Esophagus muscularis mucosa (tissue), 4 donors: Measurements from ENCODE around the gene ANKLE2. TPM values are rescaled to one million over a fixed set of nuclear protein-coding genes. Genes with fewer than 3 reads are reported as not detected.

ENCODE experiments used
- DNase-seq: peaks from one replicate; pipeline ENCODE4 v3.0.0-alpha.2; 2017; ENCODE audit errors: extremely low spot score
- H3K27ac ChIP-seq, 4 donors: fragments of 200-600 bp; sonication (generic); replicated peaks in 1 of 4; 1 replicate in 3 of 4; 2 replicates in 1 of 4; pipeline ENCODE4 v1.5.1; 2016 to 2019; ENCODE audit warnings: mild to moderate bottlenecking in 1 of 4
- H3K27me3 ChIP-seq, 4 donors: fragments of 200-600 bp; sonication (generic); one replicate each; pipeline versions ENCODE4 v1.5.1 to v1.6.0; 2016 to 2019
- H3K36me3 ChIP-seq, 4 donors: fragments of 200-600 bp; sonication (generic); one replicate each; pipeline ENCODE4 v1.5.1; 2016 to 2019
- H3K4me1 ChIP-seq, 4 donors: fragments of 200-600 bp; sonication (generic); one replicate each; pipeline ENCODE4 v1.5.1; 2016 to 2019
- H3K4me3 ChIP-seq, 4 donors: fragments of 200-600 bp; sonication (generic); 1 replicate in 2 of 4; 2 replicates in 2 of 4; pipeline ENCODE4 v1.5.1; 2016 to 2019; ENCODE audit warnings: mild to moderate bottlenecking in 4 of 4, moderate library complexity in 1 of 4
- H3K9me3 ChIP-seq, 4 donors: fragments of 200-600 bp; sonication (generic); 1 replicate in 3 of 4; 2 replicates in 1 of 4; pipeline ENCODE4 v1.5.1; 2016 to 2019
- CTCF ChIP-seq, 3 experiments: fragments of 200-600 bp in 2 of 3; fragments of 450-650 bp in 1 of 3; sonication (generic) in 2 of 3; IDR thresholded peaks; one replicate each; pipeline ENCODE4 v1.5.1; 2017 to 2019; ENCODE audit warnings: antibody characterized with exemption in 3 of 3, mild to moderate bottlenecking in 2 of 3, moderate library complexity in 1 of 3
- EP300 ChIP-seq: sonication (generic); formaldehyde crosslinking; IDR thresholded peaks from one replicate; pipeline ENCODE4 v1.6.1; 2017; ENCODE audit warnings: antibody characterized with exemption
- POLR2A ChIP-seq: fragments of 450-650 bp; IDR thresholded peaks from one replicate; pipeline ENCODE4 v1.6.1; 2017; ENCODE audit warnings: antibody characterized with exemption, moderate library complexity, mild to moderate bottlenecking, low read depth
- POLR2AphosphoS5 ChIP-seq, 2 donors: sonication (generic); formaldehyde crosslinking; IDR thresholded peaks; one replicate each; pipeline ENCODE4 v1.6.1; 2017; ENCODE audit warnings: antibody characterized with exemption in 2 of 2
- WGBS: methylation state at CpG from one replicate; pipeline ENCODE4 v1.1.5; 2018; 5-methylcytosine and 5-hydroxymethylcytosine counted together
- intact Hi-C: fragments of 100-400 bp; cut with DNase I; formaldehyde crosslinking; loops from one replicate; pipeline ENCODE4 v1.15.1; 2023
- total RNA-seq, 4 donors: library from RNA; depleted of rRNA; stranded (reverse); fragments of >200 nt; gene quantifications; one replicate each; pipeline versions ENCODE4 v1.1.0 to v1.2.1, GENCODE V29; 2016

ANKLE2 gene
- total RNA-seq, 4 donors from 2014 or later = 40.2 to 47.2 (median 45.4) TPM

DNA sequence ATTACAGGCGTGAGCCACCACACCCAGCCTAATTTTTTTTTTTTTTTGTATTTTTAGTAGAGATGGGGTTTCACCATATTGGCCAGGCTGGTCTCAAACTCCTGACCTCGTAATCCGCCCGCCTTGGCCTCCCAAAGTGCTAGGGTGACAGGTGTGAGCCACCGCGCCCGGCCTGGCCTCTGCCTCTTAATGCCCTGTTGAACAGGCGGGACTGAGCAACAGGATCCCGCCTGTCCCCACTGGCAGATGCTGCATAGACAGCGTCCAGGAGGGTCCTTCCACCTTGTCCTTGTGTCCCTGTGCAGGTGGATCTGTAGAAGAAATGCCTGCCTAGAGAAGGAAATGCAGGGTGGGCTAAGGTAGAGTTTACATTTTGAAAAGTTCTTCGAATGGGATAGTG, 45.3 kb downstream of the ANKLE2 start:
- Histone ChIP-seq H3K4me1 (peaks cover 12 to 23% (median 18%) of the 10 kb centered on the region in 4 donors), H3K9me3 (no peaks in the 10 kb centered on the region), H3K4me3 (no peak overlapping the region), H3K36me3 (peaks cover 37 to 69% (median 64%) of the 10 kb centered on the region in 4 donors), H3K27me3 (no peaks in the 10 kb centered on the region), H3K27ac (no peak overlapping the region)
- WGBS = 77% methylated on average over 11 of the region's 11 CpGs
- DNase-seq = no peak
- TF ChIP-seq POLR2AphosphoS5 (IDR thresholded peaks at IDR 0.05) (no peak), POLR2A (no peak), EP300 (no peak), CTCF (IDR thresholded peaks at IDR 0.05) (no peak)
- intact Hi-C loops = no loop called here

DNA sequence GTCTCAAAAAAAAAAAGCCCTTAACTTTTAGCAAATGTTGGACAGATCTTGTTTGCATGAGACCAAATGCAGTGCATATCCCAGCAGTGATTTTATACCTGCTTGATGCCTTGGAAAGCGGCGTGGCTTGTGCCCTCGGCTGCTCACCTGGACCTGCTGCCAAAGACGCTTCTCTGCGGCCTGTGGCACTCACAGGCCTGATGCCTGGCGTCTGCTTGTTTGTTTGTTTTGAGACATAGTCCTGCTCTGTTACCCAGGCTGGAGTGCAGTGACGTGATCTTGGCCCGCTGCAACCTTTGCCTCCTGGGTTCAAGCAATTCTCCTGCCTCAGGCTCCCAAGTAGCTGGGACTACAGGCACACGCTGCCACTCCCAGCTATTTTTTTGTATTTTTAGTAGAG, 45.8 kb downstream of the ANKLE2 start:
- Histone ChIP-seq H3K36me3 (peaks cover 33 to 65% (median 60%) of the 10 kb centered on the region in 4 donors), H3K9me3 (no peaks in the 10 kb centered on the region), H3K4me1 (peaks cover 12 to 28% (median 21%) of the 10 kb centered on the region in 4 donors), H3K4me3 (no peak overlapping the region), H3K27me3 (no peaks in the 10 kb centered on the region), H3K27ac (no peak overlapping the region)
- DNase-seq = no peak
- intact Hi-C loops = no loop called here
- TF ChIP-seq POLR2A (no peak), POLR2AphosphoS5 (IDR thresholded peaks at IDR 0.05) (no peak), CTCF (IDR thresholded peaks at IDR 0.05) (no peak)
- 68% methylated on average over 5 of the region's 9 CpGs for WGBS

- H3K36me3 ChIP-seq = peaks cover 28 to 40% (median 34%) of the 10 kb centered on the region in 4 donors
- intact Hi-C loops = no loop called here
- no peak overlapping the region for H3K27ac ChIP-seq
- DNase-seq = no peak
- 61% methylated on average over 2 of the region's 2 CpGs for WGBS
- H3K4me1 ChIP-seq = peaks cover 18 to 38% (median 29%) of the 10 kb centered on the region in 4 donors
- no peak for TF ChIP-seq EP300
- TF ChIP-seq CTCF (IDR thresholded peaks at IDR 0.05) = no peak
- peaks cover 0 to 4% (median 0%) of the 10 kb centered on the region in 4 donors for H3K27me3 ChIP-seq
- no peaks in the 10 kb centered on the region for H3K9me3 ChIP-seq
- H3K4me3 ChIP-seq = no peak overlapping the region
These were observed 48.5 kb downstream of the ANKLE2 start for GRCh38 chr12:132713123-132713522.

DNA sequence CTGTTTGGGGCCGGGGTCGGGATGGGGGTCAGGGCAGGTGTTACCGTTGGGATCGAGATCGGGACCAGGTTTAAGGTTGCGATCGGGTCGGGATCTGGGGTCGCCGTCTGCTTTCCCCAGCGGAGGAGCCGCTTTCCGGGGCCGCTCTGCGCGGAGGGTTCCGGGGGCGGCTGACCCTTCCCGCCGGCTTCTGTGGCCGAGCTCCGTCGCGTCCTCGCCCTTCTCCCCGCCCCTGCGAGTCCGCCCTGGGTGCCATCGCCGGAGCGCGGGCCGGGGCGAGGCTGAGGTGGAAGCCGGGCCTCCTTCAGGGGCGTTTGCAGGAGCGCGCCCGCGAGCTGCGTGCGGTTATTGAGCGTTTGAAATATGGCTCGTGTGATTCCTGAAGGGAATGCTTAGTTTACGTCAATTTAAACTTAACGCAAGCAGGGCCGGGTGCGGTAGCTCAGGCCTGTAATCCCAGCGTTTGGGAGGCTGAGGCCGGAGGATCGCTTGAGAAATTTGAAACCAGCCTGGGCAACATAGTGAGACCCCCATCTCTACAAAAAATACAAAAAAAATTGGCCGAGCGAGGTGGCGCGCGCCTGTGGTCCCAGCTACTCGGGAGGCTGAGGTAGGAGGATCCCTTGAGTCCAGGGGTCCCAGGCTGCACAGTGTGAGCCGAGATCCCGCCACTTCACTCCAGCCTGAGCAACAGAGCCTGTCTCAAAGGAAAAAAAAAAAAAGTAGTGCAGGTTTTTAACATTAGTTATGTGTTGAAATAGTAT, 50.4 kb downstream of the ANKLE2 start:
- H3K27ac ChIP-seq = peak overlapping the region; percentile 79 to 82 (median 81)
- peaks cover 10 to 22% (median 15%) of the 10 kb centered on the region in 4 donors for H3K36me3 ChIP-seq
- DNase-seq = no peak
- H3K4me3 ChIP-seq = peak overlapping the region; percentile 71 to 96 (median 84)
- peaks cover 18 to 38% (median 29%) of the 10 kb centered on the region in 4 donors for H3K4me1 ChIP-seq
- TF ChIP-seq POLR2AphosphoS5 (IDR thresholded peaks at IDR 0.05) (no peak), EP300 (no peak), POLR2A (no peak), CTCF (IDR thresholded peaks at IDR 0.05) (no peak)
- H3K27me3 ChIP-seq = peaks cover 0 to 4% (median 0%) of the 10 kb centered on the region in 4 donors
- WGBS = 26% methylated on average over 19 of the region's 59 CpGs
- intact Hi-C loops = no loop called here
- H3K9me3 ChIP-seq = no peaks in the 10 kb centered on the region
